Measurements from ENCODE around the gene MAGEA3.

MAGEA3 gene

DNA sequence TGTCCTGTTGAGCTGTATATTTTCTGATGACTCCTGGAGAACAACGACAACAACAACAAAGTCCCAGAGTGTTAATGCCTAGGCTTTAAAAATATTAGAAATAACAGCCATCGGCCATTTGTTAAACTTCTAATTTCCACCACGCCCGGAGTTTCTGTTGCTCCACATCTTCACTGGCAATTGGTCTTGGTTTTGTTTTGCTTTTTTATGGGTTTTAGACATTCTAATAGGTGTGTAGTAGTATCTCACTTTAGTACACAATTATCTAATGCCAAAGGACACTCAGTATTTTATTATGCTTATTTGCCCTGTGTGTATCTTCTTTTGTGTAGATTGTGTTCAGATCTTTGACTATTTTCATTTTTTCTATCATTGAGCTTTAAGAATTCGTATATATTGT is 40.0 kb downstream of the MAGEA3 start:
- no peak for DNase-seq
